ENCODE results near the gene INAVA.

INAVA gene

DNA sequence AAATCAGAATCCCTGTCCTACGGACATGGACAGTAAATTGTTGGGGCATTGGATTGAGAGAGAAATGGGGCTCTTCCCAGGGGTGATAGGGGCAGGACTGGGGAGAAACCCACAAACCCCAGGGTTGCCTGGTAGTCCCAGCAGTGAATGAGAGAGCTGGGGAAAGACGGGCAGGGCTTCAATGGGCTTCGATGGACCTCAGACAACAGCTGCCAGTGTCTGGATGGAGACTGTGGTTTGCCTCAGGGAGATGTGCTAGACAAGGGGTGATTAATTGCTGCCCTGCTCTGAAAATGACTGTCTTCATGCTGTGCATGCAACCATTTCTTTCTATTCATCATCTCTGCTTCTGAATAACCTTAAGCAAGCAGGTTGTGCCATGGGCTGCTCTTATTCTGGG is 14.5 kb upstream of the INAVA start:
- TF ChIP-seq, protein P1, sequence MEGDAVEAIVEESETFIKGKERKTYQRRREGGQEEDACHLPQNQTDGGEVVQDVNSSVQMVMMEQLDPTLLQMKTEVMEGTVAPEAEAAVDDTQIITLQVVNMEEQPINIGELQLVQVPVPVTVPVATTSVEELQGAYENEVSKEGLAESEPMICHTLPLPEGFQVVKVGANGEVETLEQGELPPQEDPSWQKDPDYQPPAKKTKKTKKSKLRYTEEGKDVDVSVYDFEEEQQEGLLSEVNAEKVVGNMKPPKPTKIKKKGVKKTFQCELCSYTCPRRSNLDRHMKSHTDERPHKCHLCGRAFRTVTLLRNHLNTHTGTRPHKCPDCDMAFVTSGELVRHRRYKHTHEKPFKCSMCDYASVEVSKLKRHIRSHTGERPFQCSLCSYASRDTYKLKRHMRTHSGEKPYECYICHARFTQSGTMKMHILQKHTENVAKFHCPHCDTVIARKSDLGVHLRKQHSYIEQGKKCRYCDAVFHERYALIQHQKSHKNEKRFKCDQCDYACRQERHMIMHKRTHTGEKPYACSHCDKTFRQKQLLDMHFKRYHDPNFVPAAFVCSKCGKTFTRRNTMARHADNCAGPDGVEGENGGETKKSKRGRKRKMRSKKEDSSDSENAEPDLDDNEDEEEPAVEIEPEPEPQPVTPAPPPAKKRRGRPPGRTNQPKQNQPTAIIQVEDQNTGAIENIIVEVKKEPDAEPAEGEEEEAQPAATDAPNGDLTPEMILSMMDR (IDR thresholded peaks at IDR 0.05): no peak

- TF ChIP-seq, protein P1 (IDR thresholded peaks at IDR 0.05): no peak
Measured at GRCh38 chr1:200883118-200883517, 11.6 kb upstream of the INAVA start.

DNA sequence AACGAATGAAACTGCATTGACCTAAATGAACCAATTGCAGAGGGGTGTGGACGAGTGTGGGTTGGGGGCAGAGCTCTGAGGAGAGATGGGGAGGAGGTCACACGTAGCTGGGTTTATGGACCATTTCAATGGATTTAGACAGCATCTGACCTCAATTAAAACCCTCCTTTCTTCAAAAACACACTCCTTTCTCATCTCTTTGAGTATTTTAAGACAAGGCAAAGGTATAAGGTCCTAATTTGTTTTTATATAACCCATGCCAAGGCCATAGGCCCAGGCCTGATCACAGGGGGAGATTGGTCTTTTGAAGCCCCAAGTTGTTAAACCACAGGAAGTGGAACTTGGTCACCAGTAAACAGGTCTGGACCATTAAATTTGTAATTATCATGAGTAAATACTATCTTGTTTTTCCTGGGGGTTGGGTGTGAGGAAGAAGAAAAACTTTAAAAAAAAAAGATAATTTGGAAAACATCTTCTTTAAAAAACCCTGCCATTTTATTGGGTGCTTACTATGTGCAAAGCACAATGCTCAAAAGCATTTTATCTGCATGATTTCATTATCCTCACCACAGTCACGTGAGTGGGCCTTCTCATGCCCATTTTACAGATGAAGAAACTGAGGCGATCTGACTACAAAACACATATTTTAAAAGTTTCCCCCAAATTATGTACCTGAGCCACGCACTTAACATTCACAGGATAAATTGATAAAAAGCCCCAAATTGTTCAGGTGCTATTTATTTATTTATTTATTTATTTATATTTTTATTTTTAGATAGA is 8.9 kb upstream of the INAVA start:
- TF ChIP-seq, protein P1 (IDR thresholded peaks at IDR 0.05): no peak

DNA sequence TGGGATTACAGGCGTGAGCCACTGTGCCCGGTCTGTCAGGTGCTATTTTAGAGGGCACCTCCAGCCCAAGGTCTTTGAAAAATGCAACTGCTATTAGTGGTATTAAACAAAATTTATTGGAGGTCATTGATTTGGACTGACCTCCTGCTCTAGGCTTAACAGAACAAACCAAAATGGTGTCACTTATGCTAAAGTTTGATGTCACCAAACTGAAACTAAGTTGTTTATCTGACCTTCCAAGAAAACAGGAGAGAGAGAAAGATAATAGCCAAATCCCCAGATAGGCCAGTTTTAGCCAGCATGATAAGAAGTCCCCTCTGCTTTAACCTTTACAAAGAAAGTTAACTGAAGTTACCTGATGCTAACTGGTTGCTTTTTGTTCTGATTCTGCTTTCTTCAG is 8.1 kb upstream of the INAVA start:
- TF ChIP-seq, protein P1 (IDR thresholded peaks at IDR 0.05): no peak

DNA sequence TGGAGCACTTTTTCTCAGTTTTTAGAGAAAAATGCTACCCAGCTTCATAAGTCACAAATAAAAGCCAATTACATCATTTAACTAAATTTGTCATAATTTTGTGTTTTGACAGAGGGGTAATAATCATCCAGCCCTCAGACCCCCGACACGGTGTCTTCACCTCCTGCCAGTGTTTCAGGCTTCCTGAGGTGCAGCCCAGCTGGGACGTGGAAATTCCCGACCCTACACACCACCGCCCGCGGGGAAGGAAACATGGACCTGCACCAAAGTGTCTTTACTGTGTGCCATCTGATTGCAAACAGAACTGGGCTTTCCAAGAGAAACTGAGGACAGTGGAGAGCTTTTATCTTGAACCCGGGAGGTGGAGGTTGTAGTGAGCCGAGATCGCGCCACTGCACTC is 7.7 kb upstream of the INAVA start:
- TF ChIP-seq, protein P1 (IDR thresholded peaks at IDR 0.05): no peak

GRCh38 chr1:200887772-200888348 is 6.8 kb upstream of the INAVA start:
- TF ChIP-seq, protein P1 (IDR thresholded peaks at IDR 0.05): no peak

DNA sequence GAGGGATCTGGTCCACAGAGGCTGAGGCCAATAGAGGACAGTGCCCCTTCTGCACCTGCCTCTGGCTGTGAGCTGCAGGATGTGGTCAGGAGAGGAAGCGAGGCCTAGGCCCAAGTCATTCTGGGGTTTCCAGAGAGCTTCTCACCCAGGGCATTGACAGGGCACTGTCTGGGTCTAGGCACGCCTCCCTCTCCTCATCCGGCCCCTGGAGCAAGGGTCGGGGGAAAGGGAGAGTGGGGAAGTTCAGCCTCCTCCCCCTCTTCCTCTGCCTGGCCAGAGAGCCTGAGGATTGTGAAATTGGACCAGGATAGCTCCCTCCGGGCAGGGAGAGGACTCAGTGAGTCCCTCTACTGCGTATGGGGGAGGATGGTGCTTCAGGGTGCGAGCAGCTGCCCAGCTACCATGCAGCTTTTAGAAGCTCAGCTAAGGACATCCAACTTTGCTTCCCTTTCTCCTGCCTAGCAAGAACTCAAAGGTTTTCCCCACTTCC is 6.3 kb upstream of the INAVA start:
- TF ChIP-seq, protein P1 (IDR thresholded peaks at IDR 0.05): no peak

Data from LNCAP (cell line).